ENCODE measurements around the gene GABBR1. TPM values are rescaled to one million over a fixed set of nuclear protein-coding genes. Genes with fewer than 3 reads are reported as not detected.

GABBR1 gene
- total RNA-seq, 1 donor from 2014 or later: 33.5 TPM

DNA sequence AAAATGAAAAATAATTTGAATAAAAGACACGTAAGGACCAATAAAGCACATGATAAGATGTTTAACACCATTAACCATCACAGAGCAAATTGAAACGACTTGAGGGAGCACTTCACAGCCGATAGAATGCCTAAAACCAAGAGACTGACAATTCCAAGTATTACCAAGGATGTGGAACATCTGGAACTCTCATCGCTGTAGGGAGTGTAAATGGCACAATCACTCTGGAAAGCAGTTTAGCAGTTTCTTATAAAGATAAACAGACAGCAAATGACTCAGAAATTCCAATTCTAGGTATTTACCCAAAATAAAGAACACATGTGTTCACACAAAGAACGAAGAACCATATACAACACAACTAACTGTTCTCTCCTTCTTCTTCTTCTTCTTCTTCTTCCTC, 65.0 kb downstream of the GABBR1 start:
- DNase-seq (ENCODE audit: low spot score): no peak

DNA sequence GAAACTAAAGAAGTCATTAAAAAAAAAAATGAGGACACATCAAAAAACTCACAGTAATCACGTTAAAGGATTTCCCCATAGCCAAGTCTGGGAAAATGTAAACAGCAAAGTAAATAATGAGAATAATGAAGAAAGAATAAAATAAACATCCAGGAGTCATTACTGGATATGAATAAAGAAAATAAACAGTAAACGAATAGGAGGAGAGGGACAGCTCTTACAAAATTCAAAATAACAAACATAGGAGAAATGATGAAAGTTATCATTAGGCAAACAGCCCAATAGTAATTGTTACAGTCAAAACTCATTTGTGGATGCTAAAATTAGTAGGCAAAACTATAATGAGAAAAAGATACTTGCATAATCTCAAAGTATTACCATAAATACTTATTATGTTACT, 65.4 kb downstream of the GABBR1 start:
- no peak for DNase-seq (ENCODE audit: low spot score)

DNA sequence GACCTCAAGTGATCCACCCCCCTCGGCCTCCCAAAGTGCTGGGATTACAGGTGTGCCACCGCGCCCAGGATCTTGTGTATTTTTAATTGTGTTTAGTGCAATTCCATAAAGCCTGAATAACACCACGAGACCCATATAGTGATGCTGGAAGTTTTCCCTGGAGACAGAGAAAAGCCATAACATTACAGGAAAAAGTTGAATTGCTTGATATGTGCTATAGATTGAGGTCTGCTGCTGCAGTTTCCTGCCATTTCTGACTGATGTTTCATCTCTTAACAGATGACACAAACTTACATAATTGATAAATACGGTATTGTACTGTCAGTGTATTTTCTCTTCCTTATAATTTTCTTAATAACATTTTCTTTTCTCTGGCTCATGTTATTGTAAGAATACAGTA, 66.1 kb downstream of the GABBR1 start:
- DNase-seq (ENCODE audit: low spot score): no peak

DNA sequence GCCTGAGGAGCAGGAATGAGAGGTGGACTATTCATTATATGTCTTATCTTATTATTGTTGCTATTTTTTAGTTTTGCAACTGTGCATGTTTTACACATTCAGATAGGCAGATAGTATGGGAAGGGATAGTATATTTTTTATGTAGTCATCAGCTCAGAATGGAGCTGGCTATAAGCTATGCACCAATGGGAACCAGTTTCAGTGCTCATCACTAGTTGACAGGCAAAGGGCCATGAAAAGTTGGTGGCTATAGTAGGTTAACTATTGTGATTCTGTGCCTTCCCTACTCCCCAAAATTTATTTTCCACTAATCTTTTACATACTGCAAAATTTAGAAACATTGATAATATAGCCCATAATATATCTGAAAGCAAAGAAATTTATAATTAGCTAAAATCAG, 68.1 kb downstream of the GABBR1 start:
- no peak for DNase-seq (ENCODE audit: low spot score)

DNA sequence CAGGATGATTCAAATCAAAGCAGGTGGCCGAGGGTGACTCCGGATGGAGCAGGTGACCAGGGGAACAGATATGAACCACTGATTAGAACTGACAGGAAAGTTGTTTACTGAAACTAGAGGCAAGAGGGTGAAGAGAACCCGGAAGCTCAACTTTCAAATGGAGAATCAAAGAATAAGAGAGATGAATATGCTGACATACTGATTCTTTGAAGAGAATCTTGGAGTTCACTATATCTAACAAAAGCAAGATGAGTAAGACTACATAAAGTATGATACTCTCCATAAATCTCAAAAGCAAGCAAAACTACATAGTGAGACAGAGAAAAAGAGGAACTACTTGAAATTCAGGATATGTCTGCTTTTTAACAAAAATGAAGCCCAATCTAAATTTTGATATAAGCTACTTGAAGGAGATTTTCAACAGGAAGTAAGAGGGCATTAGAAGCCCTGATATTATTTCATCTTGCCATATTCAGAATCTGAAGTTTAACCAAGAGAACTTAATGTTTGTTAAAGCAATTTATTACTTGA, 69.5 kb downstream of the GABBR1 start:
- DNase-seq (ENCODE audit: low spot score): no peak

DNA sequence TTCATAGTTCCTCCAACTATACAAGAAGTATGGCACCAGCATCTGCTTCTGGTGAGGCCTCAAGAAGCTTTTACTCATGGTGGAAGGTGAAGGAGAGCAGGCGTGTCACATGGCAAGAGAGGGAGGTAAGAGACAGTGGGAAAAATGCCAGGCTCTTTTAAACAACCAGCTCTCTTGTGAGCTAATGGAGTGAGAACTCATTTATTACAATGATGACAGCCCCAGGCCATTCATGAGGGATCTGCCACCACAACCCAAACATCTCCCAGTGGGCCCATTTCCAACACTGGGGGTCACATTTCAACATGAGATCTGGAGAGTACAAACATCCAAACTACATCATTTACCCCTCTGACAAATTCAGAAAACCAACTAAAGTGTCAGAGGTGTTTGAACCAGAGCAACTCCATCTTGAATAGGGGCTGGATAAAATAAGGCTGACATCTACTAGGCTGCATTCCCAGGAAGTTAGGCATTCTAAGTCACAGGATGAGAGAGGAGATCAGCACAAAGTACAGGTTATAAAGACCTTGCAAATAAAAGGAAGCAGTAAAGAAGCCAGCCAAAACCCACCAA, 71.3 kb downstream of the GABBR1 start:
- no peak for DNase-seq (ENCODE audit: low spot score)

DNA sequence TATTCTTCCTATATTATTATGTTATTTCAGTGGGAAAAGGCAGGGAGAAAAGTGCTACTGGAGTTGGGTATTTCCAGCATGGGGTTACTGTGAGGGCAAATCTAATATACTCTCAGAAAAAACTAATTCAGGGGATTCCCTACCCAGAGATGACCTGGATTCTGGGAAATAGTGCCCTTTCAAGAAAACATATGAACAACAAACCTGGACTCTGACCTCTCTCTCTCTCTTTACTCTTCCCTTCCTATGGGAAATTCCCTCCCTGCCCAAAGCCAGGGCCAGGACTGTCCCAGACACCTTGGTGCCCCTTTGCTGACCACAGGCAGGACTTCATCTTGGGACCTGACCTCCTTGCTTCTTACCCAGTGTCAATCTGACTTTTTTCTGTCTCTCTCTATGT, 71.9 kb downstream of the GABBR1 start:
- DNase-seq (ENCODE audit: low spot score): no peak

DNA sequence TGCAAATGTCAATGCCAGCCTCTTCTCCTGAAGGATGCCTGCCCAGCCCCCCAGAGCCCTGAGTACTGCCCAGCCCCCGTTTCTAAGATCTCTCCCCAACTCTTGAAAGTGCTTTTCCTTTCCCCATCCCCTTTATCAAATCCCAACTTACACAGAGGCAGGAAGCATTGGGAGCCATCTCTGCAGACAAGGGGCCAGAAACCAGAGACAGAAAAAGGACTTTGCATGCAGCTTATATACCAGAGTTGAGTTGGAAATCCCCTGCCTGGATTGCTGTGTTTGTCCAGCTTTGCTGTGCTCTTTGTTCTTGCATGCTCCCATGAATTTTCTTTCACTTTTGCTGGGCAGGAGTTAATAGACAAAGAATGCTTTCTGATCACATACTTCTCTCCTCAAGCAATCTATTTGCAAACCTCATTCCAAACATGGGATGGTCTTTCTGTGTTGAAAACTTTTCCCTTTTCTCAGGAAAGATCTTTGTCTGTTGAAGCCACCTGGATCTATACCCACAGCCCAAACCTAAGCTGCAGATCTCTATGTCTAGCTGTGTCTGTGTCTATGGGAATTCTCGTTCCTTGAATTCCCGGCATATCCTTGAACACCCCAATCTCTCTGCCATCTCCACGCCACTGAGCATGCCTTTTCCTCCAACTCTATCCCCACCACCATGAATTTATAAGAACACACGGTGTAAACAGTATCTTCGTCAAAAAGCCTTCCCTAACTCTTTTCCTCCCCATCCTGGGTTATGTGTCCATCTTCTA, 73.3 kb downstream of the GABBR1 start, which contains the start of gene UBD:
Gene UBD, minus strand, starts transcription at position 209 of the 764 bp plus-strand sequence. Its CDS starts 31 bp downstream, at position 178.
- no peak for DNase-seq (ENCODE audit: low spot score)

DNA sequence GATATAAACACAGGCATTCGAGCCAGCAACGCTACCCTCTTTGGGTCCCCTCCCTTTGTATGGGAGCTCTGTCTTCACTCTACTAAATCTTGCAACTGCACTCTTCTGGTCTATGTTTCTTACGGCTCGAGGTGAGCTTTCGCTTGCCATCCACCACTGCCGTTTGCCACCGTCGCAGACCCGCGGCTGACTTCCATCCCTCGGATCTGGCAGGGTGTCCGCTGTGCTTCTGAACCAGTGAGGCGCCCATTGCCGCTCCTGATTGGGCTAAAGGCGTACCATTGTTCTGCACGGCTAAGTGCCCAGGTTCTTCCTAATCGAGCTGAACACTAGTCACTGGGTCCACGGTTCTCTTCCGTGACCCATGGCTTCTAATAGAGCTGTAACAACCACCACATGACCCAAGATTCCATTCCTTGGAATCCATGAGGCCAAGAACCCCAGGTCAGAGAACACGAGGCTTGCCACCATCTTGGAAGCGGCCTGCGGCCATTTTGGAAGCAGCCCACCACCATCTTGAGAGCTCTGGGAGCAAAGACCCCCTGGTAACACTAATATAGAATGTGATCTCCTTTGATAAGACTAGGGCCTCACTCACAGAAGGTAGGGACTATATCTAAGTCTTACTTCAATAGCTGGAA, 74.4 kb downstream of the GABBR1 start:
- DNase-seq (ENCODE audit: low spot score): no peak

DNA sequence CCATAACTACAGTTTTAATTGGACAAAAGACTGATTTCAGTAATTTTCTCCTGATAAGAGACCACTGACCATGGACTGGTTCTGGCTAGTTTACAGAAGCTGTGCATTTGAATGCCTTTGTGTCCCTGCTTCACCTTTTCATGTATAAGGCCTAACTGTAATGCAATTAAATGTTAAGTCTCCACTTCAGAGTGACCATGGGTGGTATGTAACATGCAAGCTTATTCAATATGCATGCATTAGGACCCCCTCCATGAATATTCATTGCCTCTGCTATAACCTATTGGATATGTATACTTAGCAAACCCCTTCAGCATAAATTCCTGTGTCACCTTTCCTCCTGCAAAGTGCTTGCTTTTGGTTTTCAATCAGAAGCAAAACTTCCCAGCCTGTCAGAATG, 75.7 kb downstream of the GABBR1 start:
- DNase-seq (ENCODE audit: low spot score): no peak

DNA sequence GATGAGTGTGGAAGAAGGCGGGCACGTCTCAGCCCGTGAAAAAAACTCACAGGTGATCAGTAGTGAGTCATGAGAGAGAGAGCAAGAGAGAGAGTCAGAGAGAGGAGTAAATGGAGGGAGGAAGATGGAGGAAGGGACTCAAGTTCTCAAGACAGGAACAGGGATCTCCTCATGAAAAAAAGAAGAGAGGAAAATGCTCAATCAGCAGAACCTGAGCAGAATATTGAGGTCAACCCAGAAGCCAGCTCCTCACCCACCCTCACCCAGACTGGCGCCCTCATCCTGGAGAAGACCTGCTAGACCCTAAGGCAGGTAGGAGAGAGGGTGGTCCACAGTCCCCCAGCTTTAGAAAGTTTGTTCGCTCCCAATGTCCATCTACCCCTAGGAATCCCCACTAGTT, 78.2 kb downstream of the GABBR1 start:
- no peak for DNase-seq (ENCODE audit: low spot score)

DNA sequence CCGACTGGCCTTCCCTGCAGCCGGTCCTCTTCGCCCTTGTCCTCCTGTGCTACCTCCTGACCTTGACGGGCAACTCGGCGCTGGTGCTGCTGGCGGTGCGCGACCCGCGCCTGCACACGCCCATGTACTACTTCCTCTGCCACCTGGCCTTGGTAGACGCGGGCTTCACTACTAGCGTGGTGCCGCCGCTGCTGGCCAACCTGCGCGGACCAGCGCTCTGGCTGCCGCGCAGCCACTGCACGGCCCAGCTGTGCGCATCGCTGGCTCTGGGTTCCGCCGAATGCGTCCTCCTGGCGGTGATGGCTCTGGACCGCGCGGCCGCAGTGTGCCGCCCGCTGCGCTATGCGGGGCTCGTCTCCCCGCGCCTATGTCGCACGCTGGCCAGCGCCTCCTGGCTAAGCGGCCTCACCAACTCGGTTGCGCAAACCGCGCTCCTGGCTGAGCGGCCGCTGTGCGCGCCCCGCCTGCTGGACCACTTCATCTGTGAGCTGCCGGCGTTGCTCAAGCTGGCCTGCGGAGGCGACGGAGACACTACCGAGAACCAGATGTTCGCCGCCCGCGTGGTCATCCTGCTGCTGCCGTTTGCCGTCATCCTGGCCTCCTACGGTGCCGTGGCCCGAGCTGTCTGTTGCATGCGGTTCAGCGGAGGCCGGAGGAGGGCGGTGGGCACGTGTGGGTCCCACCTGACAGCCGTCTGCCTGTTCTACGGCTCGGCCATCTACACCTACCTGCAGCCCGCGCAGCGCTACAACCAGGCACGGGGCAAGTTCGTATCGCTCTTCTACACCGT, 79.5 kb downstream of the GABBR1 start:
- DNase-seq (ENCODE audit: low spot score): no peak

DNA sequence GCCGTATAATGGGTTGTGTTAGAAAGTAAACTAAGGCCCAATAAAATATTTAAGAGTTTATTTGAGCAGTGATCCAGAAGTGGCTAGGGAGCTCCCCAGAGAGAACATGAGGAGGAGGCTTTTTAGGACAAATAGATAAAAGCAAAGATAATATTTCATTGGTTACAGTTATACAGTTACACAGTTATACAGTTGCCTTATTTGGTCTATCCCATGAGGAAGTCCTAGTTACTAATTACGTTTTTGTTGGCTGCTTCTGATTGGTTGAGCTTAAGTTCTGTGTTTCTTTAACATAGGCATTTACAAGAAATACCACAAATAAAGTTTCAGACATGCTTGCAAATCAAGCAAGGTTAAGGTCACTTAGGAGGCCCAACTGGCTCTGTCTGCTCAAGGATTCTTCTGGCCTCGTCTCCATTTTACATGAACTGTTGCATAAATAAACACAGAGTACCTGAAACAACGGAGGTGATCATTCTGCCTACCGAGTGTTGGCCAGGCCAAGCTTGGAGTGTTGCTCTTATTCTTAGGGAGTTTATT, 80.4 kb downstream of the GABBR1 start:
- no peak for DNase-seq (ENCODE audit: low spot score)

DNA sequence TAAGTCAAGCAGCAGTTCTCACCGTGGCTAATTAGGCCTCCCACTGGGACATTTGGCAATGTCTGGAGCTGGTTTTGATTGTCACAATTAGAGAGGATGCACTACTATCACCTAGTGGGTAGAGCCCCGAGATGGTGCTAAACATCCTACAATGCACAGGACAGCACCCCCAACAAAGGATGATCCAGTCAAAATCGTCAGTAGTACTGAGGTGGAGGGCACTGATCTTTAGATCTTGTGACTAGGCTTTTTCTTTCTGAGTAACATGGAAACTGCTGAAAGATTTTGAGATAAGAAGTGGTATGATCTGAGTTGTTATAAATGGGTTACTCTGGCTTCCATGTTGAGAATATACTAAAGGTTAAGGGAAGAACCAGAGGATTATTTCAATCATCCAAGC, 85.4 kb downstream of the GABBR1 start:
- no peak for DNase-seq (ENCODE audit: low spot score)

DNA sequence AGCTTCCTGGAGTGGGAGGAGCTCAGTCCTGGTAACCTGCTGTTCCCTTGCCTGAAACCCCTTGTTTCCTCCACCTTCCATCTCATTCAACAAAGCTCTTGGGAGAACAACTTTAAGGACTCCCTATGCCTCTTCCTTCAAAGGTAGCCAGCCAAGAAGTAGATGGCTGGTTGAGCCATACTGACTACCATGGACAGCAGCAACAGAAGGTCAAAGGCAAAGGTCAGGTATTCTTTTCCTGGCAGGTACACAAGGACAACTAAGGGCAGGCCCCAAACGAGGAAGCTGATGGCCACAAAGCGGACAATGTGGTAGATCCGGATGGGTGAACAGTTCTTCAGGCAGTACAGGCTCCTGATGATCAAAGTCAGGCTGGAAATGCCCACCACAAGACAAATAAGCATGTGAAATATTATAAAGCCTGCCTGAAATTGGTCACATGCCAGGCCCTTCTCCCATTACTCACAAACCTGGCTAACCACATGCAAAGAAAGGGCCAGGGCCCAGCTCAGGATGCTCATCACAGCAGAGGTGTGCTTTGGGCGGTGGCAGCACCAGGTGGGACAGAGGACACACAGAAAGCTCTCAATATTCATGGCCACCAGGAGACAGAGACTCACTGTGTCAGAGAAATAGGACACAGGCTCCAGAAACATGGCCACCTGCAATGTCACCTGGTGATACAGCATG, 95.1 kb downstream of the GABBR1 start:
- DNase-seq (ENCODE audit: low spot score): no peak

DNA sequence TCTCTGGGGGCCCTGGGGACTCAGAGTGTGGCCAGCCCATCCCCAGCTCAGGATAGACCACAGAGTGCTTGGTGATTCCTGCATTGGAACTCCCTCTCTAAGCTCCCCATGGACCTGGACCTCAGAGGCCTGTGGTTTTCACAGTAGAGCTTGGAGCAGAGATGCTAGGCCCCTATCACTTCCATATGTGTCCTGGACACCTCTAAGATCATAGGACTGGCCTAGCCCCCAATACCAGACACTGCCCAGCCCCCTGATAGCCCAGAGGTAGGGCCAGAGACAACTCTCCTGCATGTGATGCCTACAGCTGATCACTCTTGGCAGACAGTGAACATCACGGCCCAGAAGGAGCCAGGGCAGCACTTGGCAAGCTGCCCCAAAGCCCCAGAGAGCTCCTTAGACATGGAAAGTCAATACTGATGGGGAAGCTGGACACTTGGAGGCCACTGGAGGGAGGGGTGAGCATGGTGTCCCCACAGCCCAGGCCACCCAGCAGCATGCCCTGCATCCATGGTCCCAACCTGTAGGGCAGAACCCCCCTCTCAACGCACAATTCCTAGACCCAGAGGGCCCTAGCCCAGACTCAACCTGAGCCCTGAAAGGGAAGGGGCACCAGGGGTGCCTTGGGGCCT, 100.5 kb downstream of the GABBR1 start:
- DNase-seq (ENCODE audit: low spot score): no peak

DNA sequence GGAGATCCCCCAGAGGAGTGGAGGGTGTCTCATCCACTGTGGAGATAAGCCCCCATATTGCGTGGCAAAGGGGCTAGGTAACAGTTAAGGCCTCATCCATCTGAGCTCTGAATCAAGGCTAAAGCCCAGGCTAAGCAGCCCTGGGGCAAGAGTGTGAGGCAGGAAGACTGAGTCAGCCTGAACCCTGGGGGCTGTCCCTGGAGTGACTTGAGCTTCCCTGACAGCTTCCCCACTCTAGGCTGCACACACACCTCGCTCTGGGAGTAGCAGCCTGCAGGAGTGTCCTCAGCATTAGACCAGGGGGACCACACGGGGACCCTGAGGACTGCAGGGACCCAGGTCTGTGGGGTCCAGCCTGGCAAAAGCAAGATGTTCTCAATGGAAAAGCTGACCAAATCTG, 101.3 kb downstream of the GABBR1 start:
- no peak for DNase-seq (ENCODE audit: low spot score)

DNA sequence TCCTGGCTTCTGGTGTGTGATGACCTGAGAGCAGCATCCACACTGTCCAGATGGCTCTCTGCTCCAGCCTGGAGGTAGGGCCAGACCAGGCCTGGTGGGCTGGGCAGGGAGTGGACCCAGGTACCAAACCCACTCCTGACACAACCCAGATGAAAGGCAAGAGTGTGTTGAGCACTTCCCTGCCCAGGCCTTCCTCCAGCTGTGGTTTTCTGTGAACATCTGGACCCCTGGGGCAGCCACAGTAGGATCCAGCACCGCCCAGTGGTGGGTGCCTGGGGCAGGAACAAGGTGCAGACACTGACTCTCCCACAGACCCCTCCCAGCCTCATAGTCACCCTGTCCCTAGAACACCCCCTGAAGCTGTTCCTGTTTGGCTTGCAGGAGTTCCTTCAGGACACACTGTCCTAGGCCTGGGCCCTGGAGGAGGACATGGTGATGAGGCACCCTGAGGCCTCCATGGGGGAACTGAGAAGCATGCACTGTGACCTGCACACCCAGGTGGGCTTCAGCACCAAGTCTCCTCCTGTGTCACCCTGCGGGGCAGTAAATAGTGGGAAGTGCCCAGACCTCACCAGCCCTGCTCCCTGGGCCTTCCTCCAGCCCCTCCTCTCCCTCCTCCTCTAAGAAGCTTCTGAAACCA, 102.2 kb downstream of the GABBR1 start:
- no peak for DNase-seq (ENCODE audit: low spot score)

DNA sequence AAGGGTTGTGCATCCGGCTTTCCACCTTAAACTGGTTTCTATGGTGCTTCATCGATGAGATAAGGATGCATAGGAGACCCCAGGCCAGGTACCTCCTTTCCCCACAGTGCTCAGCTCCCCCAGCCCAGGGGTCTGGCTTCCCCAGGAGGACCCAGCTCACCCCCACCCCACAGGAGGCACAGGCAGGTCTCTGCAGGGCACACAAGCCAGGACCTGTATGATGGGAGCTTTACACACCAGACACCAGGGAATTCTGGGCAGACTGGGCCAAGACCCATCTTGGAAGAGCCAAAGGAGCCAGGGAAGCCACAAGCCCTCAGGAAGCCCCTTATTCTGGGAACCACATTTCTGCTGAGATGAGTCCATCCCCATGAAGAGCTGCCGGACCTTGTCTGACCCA, 103.0 kb downstream of the GABBR1 start:
- DNase-seq (ENCODE audit: low spot score): no peak
